SH-SY5Y (cell line): ENCODE measurements around the gene PRR14L.

ENCODE experiments used
- GATA2 ChIP-seq: IDR thresholded peaks from 2 replicates; pipeline ENCODE4 v1.6.1; 2011; ENCODE audit warnings: mild to moderate bottlenecking, low read depth, low read length
- GATA3 ChIP-seq: IDR thresholded peaks from 2 replicates; pipeline ENCODE4 v1.6.1; 2011; ENCODE audit warnings: low read depth, mild to moderate bottlenecking, low read length, moderate library complexity

PRR14L gene

GRCh38 chr22:31726692-31727091, 23.2 kb downstream of the PRR14L start:
- no peak for TF ChIP-seq GATA3
- TF ChIP-seq GATA2: no peak

- TF ChIP-seq GATA2 (no peak), GATA3 (no peak)
These were observed 26.2 kb downstream of the PRR14L start for GRCh38 chr22:31723723-31724122.

DNA sequence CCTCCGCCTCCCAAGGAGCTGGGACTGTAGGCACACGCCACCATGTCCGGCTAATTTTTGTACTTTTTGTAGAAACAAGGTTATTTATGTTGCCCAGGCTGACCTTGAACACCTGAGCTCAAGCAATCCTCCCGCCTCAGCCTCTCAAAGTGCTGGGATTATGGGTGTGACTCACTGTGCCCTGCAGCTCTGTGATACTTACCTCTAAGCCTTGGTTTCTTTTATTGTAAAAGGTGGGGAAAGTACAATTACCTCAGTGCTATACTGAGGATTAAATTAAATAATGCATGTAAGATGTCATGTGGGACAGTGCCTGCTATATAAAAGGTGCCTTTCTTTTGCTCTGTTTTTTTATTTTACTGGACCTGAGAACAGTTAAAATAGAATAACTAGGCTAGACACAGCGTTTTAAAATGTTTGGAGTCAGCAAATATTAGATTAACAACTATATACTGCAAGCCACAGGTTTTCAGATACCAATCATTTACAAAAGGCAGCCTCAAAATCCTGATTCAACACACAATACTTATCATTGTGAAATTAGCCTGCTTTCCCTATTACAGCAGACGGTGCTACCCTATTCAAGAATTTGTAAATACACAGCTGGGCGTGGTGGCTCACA, 30.0 kb downstream of the PRR14L start:
- TF ChIP-seq GATA3 (no peak), GATA2 (no peak)

- TF ChIP-seq GATA2 (peak; percentile 92), GATA3 (peak; percentile 94)
These were observed 34.7 kb downstream of the PRR14L start for GRCh38 chr22:31715147-31715778.

DNA sequence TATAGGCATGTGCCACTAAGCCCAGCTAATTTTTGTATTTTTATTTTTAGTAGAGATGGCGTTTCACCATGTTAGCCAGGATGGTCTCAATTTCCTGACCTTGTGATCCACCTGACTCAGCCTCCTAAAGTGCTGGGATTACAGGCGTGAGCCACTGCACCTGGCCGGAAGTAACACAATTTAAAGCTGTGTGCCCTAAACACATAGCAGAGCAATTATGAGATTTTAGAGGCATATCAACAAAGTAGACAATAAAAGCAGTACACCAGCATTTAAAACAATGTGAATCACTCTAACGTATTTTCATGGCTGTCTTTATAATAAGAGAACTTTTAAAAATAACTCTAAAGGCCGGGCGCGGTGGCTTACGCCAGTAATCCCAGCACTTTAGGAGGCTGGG, 42.4 kb downstream of the PRR14L start:
- TF ChIP-seq GATA3 (no peak), GATA2 (no peak)

- TF ChIP-seq GATA2 (no peak), GATA3 (no peak)
These were observed 54.5 kb downstream of the PRR14L start for GRCh38 chr22:31695423-31695822.

DNA sequence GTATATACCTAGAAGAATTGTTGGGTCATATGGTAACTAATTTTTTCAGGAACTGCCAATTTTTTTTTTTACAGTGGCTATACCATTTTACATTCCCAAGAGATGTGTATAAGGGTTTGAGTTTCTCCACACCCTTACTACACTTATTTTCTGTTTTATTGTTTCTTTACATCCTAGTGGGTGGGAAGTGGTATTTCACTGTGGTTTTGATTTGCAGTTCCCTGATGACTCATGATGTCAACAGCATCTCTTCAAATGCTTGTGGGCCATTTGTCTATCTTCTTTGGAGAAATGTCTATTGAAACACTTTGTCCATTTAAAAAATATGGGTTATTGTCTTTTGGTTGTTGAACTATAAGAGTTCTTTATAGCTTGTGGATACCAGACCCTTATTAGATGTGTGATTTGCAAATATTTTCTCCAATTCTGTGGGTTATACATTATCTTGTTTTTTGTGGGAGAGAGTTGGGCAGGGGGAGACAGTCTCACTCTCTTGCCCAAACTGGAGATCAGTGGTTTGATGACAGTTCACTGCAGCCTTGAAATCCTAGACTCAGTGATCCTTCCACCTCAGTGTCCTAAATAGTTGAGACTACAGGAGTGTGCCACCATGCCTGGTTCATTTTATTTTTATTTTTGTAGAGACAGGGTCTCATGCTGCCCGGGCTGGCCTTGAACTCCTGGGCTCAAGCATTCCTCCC, 57.6 kb downstream of the PRR14L start:
- TF ChIP-seq GATA3: no peak
- no peak for TF ChIP-seq GATA2

DNA sequence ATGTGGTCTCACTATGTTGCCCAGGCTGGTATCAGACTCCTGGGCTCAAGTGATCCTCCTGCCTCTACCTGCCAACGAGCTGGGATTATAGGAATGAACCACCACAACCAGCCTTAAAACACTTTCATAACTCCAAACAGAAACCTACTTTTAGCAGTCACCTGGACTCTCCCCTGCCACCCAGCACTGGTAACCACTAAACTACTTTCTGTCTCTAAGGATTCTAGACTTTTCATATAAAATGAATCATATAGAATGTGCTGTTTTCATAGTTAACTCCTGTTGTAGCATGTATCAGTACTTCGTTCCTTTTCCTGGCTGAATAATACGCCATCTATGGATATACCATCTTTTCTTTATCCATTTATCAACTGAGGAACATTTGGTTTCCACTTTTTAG, 58.5 kb downstream of the PRR14L start:
- TF ChIP-seq GATA3 (no peak), GATA2 (no peak)

DNA sequence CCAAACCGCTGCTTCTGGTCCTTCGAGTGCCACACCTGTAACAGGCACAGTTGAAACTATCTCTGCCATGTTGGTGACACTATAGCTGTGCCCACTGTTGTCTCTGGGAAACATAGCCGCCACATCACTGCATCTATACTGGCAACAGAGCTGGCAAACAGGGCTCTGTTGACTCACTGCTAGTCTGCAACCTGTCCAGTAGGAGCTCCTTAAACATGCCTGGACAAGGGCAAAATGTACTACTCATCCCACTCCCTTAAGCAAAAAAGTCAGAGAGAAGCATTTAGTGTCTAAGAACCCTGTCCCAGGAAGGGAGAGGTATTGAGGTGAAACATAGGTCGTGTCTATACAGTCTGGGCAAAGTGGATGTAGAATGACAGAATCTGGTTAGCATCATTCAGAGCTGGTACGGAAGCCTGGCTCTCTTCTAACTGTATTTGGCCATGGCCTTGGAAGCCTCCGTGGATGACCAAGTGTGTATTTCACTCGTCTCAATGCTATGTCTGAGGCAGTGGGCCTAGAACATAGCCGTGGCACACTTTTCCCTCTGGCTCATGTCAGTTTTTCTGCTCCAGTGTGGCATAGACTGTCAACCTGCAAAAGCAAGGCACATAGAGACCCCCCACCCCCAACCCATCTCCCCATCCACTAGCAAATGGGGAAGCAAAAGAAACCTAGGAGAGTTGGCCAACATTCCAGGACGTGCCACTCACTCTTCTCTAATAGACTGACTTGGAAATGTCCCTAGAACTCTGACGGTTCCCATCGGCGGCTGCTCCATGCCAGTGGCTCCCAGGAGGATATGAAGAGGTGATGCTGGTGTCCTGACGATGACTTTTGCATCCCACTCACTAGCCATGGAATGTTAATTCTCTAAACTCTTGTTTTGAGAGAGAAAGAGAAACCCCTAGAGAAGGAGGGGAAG, 66.5 kb downstream of the PRR14L start:
- TF ChIP-seq GATA3: no peak
- no peak for TF ChIP-seq GATA2

- TF ChIP-seq GATA3: no peak
- TF ChIP-seq GATA2: no peak
These were observed 67.2 kb downstream of the PRR14L start for GRCh38 chr22:31682751-31683150.

DNA sequence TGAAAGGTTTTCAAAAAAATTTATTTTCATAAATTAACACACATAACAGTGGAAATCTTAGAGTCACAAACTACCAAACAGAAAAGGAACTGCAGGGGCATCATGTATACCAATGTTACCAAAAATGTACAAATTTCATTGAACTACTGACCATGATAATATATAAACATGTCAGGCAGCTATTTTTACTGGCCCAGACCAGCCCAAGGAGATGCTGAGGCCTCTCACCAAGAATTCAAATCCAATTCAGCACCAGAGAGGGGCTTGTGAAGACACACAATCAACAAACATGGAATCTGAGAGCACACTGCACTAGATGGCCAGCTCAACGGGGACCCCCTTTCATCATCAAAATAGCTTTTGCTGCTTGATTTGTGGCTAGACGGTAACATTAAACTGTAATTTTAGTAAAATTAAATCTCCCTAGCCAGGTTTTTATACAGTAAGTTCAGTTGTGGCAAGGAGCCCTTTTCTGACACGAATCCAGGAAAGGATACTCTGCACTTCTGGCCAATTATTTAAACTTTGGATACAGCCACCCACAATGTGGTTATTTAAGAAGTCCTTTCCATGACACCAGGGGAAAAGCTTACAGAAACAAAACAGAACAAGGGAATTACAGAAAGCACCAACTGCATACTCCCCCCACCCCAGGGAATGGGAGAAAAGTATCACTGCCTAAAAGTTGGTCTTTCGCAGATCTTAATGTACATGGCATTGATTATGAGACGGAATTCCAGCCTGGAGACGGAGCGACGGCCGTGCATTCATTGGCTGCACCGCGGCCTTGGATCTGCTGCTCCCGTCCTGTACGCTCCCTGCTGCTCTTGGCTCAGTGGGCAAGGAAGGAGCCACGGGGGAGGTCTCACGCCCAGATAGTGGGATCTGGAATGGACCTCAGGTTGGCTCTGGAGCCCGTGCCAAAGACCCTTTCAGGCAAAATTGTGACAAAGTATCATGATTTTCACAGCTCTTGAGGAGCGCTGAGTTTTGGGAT, 68.3 kb downstream of the PRR14L start:
- TF ChIP-seq GATA2 (no peak), GATA3 (no peak)

- TF ChIP-seq GATA3 (no peak), GATA2 (no peak)
These were observed 69.0 kb downstream of the PRR14L start for GRCh38 chr22:31680861-31681341.

- TF ChIP-seq GATA3: no peak
- no peak for TF ChIP-seq GATA2
These were observed 71.2 kb downstream of the PRR14L start for GRCh38 chr22:31678748-31679147.

- no peak for TF ChIP-seq GATA3
- no peak for TF ChIP-seq GATA2
These were observed 73.2 kb downstream of the PRR14L start for GRCh38 chr22:31676700-31677099.
